Vagina (tissue), 2 donors: Measurements from ENCODE around the gene VWDE. TPM values are rescaled to one million over a fixed set of nuclear protein-coding genes. Genes with fewer than 3 reads are reported as not detected.

Experiments used
- DNase-seq, 2 donors: peaks; one replicate each; pipeline ENCODE4 v3.0.0-alpha.2; 2017; ENCODE audit errors: extremely low spot score in 2 of 2
- H3K27ac ChIP-seq: fragments of 200-600 bp; sonication (generic); one replicate; pipeline ENCODE4 v1.5.1; 2019
- H3K27me3 ChIP-seq: fragments of 200-600 bp; sonication (generic); one replicate; pipeline ENCODE4 v1.5.1; 2019
- H3K36me3 ChIP-seq, 2 donors: fragments of 200-600 bp; sonication (generic); one replicate each; pipeline ENCODE4 v1.5.1; 2017 to 2019
- H3K4me1 ChIP-seq: fragments of 200-600 bp; sonication (generic); one replicate; pipeline ENCODE4 v1.5.1; 2019
- H3K4me3 ChIP-seq, 2 donors: fragments of 200-600 bp; sonication (generic); 1 replicate in 1 of 2; 2 replicates in 1 of 2; pipeline ENCODE4 v1.5.1; 2016 to 2019
- H3K9me3 ChIP-seq: fragments of 200-600 bp; sonication (generic); one replicate; pipeline ENCODE4 v1.5.1; 2019
- CTCF ChIP-seq, 3 experiments: fragments of 450-650 bp in 2 of 3; fragments of 200-600 bp in 1 of 3; sonication (generic) in 1 of 3; IDR thresholded peaks; one replicate each; pipeline ENCODE4 v1.5.1; 2017 to 2019; ENCODE audit warnings: antibody characterized with exemption in 3 of 3, mild to moderate bottlenecking in 2 of 3, moderate library complexity in 2 of 3
- POLR2A ChIP-seq, 2 donors: fragments of 450-650 bp; IDR thresholded peaks; one replicate each; pipeline ENCODE4 v1.6.1; 2017; ENCODE audit warnings: antibody characterized with exemption in 2 of 2, mild to moderate bottlenecking in 2 of 2, moderate library complexity in 2 of 2
- POLR2AphosphoS5 ChIP-seq, 2 donors: sonication (generic); formaldehyde crosslinking; IDR thresholded peaks; one replicate each; pipeline ENCODE4 v1.9.0; 2017; ENCODE audit warnings: antibody characterized with exemption in 2 of 2, mild to moderate bottlenecking in 2 of 2, low read depth in 1 of 2; ENCODE audit not compliant: insufficient read depth in 1 of 2
- intact Hi-C: fragments of 100-400 bp; cut with DNase I; formaldehyde crosslinking; loops from one replicate; pipeline ENCODE4 v1.15.1; 2023
- total RNA-seq: library from RNA; depleted of rRNA; stranded (reverse); fragments of >200 nt; gene quantifications from one replicate; pipeline ENCODE4 v1.2.3, GENCODE V29; 2016

Gene VWDE
- total RNA-seq, 1 donor from 2014 or later: 2.9 TPM

- Histone ChIP-seq H3K36me3 (no peaks in the 10 kb centered on the region), H3K4me3 (no peak overlapping the region), H3K9me3 (no peaks in the 10 kb centered on the region), H3K4me1 (no peaks in the 10 kb centered on the region), H3K27me3 (no peaks in the 10 kb centered on the region), H3K27ac (no peak overlapping the region)
- intact Hi-C loops: no loop called here
- TF ChIP-seq CTCF (IDR thresholded peaks at IDR 0.05) (no peak), POLR2AphosphoS5 (IDR thresholded peaks at IDR 0.05; ENCODE audit: insufficient read depth in 1 of 2, low read depth in 1 of 2) (no peak), POLR2A (IDR thresholded peaks at IDR 0.05) (no peak)
- no peak for DNase-seq
Observed at GRCh38 chr7:12294701-12295100, 109.0 kb downstream of the VWDE start.

- H3K4me3 ChIP-seq: no peak overlapping the region
- H3K27ac ChIP-seq: no peak overlapping the region
- no peaks in the 10 kb centered on the region for H3K4me1 ChIP-seq
- no peak for DNase-seq
- intact Hi-C loops: no loop called here
- TF ChIP-seq POLR2A (IDR thresholded peaks at IDR 0.05) (no peak), POLR2AphosphoS5 (IDR thresholded peaks at IDR 0.05; ENCODE audit: insufficient read depth in 1 of 2, low read depth in 1 of 2) (no peak), CTCF (IDR thresholded peaks at IDR 0.05) (no peak)
- no peaks in the 10 kb centered on the region for H3K36me3 ChIP-seq
- no peaks in the 10 kb centered on the region for H3K27me3 ChIP-seq
- no peaks in the 10 kb centered on the region for H3K9me3 ChIP-seq
Observed at GRCh38 chr7:12291870-12292269, 111.8 kb downstream of the VWDE start.

- intact Hi-C loops: no loop called here
- no peak overlapping the region for H3K27ac ChIP-seq
- H3K9me3 ChIP-seq: no peaks in the 10 kb centered on the region
- H3K36me3 ChIP-seq: no peaks in the 10 kb centered on the region
- no peak overlapping the region for H3K4me3 ChIP-seq
- TF ChIP-seq POLR2AphosphoS5 (IDR thresholded peaks at IDR 0.05; ENCODE audit: insufficient read depth in 1 of 2, low read depth in 1 of 2) (no peak), CTCF (IDR thresholded peaks at IDR 0.05) (no peak), POLR2A (IDR thresholded peaks at IDR 0.05) (no peak)
- no peak for DNase-seq
- no peaks in the 10 kb centered on the region for H3K27me3 ChIP-seq
- H3K4me1 ChIP-seq: no peaks in the 10 kb centered on the region
Observed at GRCh38 chr7:12290761-12291160, 112.9 kb downstream of the VWDE start.

- DNase-seq: no peak
- H3K27ac ChIP-seq: no peak overlapping the region
- TF ChIP-seq POLR2AphosphoS5 (IDR thresholded peaks at IDR 0.05; ENCODE audit: insufficient read depth in 1 of 2, low read depth in 1 of 2): no peak
- TF ChIP-seq POLR2A (IDR thresholded peaks at IDR 0.05): no peak
- no peak for TF ChIP-seq CTCF (IDR thresholded peaks at IDR 0.05)
- H3K4me1 ChIP-seq: no peaks in the 10 kb centered on the region
- H3K27me3 ChIP-seq: no peaks in the 10 kb centered on the region
- no peak overlapping the region for H3K4me3 ChIP-seq
- no peaks in the 10 kb centered on the region for H3K9me3 ChIP-seq
- no peaks in the 10 kb centered on the region for H3K36me3 ChIP-seq
- intact Hi-C loops: no loop called here
Observed at GRCh38 chr7:12289996-12290395, 113.7 kb downstream of the VWDE start.

- no peaks in the 10 kb centered on the region for H3K4me1 ChIP-seq
- no peaks in the 10 kb centered on the region for H3K36me3 ChIP-seq
- H3K27me3 ChIP-seq: no peaks in the 10 kb centered on the region
- no peak overlapping the region for H3K4me3 ChIP-seq
- H3K9me3 ChIP-seq: no peaks in the 10 kb centered on the region
- intact Hi-C loops: no loop called here
- no peak for DNase-seq
- no peak overlapping the region for H3K27ac ChIP-seq
- TF ChIP-seq POLR2AphosphoS5 (IDR thresholded peaks at IDR 0.05; ENCODE audit: insufficient read depth in 1 of 2, low read depth in 1 of 2) (no peak), POLR2A (IDR thresholded peaks at IDR 0.05) (no peak), CTCF (IDR thresholded peaks at IDR 0.05) (no peak)
Observed at GRCh38 chr7:12287901-12288300, 115.8 kb downstream of the VWDE start.
